ENCODE measurements around the gene OCA2.

GRCh38 chr15:27844018-27844666 is 255.0 kb downstream of the OCA2 start:
- no peak for TF ChIP-seq CTCF (IDR thresholded peaks at IDR 0.05)
- TF ChIP-seq POLR2AphosphoS5 (IDR thresholded peaks at IDR 0.05) = no peak
